Measurements from ENCODE around the gene BCAS3.

DNA sequence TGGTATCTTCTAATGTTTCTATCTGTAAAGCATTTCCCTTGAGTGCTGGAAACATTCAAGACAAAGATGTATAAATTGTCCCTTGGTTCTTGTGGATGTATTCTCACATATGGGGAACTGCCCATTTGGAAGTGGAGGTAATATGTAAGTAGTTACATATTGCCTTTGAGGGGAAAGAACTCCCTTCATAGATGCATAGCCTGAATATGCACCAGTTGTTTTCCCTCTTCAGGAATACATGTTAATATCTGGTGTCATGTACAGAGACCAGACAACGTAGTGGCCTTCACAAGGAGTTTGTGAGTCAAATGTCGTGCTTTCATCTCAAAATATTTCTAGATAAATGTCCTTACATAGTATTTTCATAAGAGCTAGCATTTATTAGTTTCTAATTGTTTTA is 213.5 kb downstream of the BCAS3 start:
- no peak for TF ChIP-seq POLR2A (IDR thresholded peaks at IDR 0.05)
- TF ChIP-seq, protein P1, sequence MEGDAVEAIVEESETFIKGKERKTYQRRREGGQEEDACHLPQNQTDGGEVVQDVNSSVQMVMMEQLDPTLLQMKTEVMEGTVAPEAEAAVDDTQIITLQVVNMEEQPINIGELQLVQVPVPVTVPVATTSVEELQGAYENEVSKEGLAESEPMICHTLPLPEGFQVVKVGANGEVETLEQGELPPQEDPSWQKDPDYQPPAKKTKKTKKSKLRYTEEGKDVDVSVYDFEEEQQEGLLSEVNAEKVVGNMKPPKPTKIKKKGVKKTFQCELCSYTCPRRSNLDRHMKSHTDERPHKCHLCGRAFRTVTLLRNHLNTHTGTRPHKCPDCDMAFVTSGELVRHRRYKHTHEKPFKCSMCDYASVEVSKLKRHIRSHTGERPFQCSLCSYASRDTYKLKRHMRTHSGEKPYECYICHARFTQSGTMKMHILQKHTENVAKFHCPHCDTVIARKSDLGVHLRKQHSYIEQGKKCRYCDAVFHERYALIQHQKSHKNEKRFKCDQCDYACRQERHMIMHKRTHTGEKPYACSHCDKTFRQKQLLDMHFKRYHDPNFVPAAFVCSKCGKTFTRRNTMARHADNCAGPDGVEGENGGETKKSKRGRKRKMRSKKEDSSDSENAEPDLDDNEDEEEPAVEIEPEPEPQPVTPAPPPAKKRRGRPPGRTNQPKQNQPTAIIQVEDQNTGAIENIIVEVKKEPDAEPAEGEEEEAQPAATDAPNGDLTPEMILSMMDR (IDR thresholded peaks at IDR 0.05), result no peak
